ENCODE measurements around the gene MTR.
"Not testable (repeated sequence)": the region's sequence is repeated elsewhere in the genome, so short reads cannot be mapped to it uniquely, and the experiment has no call there.

The MTR gene

DNA sequence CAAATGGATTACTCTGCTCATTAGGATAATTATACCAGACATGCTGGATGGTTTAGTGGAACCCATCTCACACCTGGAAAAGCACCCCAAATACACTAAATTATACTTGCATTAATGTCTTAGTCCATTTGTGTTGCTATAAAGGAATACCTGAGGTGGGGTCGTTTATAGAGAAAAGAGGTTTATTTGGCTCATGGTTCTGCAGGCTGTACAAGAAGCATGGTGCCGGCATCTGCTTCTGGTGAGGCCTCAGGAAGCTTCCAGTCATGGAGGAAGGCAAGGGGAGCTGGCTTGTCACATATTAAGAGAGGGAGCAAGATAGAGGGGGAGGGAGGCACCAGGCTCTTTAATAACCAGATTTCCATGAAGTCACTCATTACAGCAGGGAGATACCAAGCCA lies 113.6 kb downstream of the MTR start:
- DNase-seq: no peak

DNA sequence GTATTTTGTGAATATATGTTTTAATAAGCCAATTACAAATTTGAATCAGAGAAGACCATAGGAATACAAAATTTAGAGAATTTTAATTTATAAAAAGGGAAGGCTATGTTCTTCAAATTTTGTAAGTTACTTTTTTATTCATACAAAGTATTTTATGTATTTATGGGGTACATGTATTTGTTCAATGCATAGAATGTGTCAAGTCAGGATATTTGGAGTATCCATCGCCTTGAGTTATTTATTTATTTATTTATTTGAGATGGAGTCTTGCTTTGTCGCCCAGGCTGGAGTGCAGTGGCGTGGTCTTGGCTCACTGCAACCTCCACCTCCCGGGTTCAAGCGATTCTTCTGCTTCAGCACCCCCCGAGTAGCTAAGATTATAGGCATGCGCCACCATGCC lies 116.0 kb downstream of the MTR start:
- not testable (repeated sequence) for DNase-seq

DNA sequence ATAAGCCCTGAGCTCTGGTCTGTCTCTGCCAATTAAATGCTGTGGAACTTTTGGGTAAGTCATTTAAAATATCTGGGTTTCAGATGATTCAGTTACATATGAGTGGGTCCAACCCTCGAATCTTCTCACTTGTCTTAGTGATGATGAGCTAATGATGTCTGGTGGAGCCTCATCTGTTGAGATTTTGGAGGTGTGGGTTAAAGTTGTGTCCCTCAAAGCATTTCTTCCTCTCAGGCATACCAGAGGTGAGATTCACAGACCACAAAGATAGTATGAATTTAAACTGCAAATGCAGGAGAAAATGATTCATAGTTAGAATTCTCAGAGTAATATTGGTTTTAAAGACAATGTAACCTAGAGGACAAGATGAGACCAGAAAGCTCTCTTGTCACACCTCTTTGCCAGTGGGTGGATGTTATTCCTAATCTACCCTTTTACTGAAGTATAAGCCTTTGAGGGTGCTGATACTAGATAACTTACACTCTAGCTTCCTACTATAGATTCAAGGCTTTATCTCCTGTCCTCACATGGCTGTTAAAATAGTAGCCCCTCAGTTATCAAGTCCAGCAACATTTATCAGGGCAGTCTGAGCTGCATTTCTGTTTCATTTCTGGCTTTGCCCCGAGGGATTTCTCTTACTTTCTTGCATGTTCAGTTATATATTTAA lies 118.4 kb downstream of the MTR start:
- DNase-seq: no peak

DNA sequence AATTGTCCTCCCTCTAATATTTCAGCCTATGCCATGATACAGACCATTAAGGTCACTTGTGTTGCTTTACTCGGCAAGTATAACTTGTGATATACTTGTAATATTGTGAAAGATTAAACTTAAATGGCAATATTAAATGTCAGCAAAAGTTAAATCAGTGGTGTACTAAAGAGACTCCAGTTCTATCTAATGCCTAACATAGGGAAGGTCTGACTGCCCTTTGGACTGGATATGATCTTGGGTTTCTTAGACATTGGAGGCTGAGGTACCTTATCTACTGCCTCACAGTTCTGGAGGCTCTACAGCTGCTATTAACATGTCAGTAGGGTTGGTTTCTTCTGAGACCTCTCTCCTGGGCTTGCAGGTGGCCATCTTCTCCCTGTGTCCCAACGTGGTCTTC lies 119.3 kb downstream of the MTR start:
- DNase-seq: no peak

DNA sequence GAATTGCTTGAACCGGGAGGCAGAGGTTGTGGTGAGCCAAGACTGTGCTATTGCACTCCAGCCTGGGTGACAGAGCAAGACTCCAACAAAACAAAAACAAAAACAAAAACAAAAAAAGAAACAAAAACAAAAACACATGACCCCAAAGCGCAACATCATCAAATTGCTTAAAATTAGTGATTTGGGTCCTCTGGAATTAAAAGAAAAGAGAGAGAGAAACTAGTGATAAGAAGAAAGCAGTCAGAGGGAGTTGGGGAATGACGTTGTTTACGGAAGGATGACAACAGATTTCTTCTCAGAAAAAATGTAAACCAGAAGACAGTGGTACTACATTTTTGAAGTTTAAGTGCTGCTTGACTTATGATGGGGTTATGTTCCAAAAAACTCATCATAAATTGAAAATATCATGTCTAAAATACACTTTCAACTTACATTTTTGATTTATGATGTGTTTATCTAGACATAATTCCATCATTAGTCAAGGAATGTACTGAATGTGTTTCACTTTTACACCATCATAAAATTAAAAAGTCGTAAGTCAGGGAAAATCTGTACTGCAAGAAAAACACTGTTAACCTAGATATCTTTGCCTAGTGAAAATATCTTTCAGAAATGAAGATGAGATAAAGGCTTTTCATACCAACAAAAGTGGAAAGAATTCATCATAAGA lies 121.2 kb downstream of the MTR start:
- no peak for DNase-seq

DNA sequence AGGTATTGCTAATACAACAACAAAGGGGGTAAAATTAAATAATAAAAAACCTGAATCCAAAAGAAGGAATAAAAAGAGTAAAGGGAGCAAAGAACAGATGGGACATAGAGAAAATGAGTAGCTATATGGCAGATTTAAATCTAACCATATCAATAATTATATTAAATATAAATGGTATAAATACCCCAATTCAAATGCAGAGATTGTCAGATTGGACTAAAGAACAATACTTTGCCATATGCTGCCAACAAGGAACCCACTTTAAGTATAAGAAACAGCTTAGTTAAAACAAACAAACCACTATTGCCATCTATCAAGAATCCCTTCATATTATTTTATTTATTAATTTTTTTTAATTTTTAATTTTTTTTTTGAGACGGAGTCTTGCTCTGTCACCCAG lies 122.4 kb downstream of the MTR start:
- DNase-seq: no peak

DNA sequence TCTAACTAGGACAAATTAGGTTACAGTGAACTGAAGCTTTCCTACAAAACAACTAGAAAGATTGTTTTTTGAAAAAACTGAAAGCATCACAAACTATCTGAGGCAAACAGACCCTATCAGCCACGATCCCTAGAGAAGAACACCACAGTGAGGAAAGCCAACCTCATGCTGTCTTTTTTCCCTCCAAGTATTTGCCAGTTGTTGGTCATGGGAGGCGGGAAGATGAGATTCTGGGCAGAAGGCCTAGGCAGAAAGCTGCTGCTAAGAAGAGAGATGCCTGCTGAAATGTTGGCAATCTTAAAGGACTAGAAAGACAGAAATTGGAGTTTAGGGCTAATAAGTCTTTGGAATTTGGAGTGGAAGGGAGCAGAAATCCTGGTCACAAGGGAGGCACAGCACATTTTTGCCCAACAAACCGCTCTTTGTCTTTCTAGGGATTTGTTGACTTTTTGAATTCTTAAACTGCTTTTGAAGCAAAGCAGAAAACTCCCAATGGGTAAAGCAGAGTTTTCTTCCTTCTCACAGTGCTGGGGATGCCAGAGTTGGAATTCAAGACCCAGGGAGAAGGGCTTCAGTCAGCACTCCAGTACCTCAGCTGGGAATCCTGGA lies 125.3 kb downstream of the MTR start:
- DNase-seq: no peak

DNA sequence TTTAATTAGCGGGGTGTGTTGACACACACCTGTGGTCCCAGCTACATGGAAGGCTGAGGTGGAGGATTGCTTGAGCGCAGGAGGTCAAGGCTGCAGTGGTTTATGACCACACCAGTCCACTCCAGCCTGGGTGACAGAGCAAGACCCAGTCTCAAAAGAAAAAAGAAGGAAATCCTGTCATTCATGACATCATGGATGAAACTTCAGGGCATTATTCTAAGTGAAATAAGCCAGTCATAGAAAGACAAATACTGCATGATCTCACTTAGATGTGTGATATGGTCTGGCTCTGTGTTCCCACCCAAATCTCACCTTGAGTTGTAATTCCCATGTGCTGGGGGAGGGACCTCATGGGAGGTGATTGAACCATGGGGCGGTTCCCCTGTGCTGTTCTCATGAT lies 126.5 kb downstream of the MTR start:
- no peak for DNase-seq

DNA sequence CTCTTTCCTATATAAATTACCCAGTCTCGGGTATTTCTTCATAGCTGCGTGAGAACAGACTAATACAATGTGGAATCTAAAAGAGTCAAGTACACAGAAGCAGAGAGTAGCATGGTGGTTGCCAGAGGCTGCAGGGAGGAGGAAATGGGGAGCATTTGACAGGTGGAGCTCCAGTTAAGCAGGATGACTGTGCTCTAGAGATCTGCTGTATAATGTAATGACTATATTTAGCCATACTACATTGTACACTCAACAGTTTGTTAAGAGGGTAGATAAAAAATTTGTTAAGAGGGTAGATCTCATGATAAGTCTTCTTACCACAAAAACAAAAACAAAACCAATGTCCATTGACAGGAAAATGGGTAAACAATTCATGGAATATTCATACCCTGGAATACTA lies 127.1 kb downstream of the MTR start:
- no peak for DNase-seq

DNA sequence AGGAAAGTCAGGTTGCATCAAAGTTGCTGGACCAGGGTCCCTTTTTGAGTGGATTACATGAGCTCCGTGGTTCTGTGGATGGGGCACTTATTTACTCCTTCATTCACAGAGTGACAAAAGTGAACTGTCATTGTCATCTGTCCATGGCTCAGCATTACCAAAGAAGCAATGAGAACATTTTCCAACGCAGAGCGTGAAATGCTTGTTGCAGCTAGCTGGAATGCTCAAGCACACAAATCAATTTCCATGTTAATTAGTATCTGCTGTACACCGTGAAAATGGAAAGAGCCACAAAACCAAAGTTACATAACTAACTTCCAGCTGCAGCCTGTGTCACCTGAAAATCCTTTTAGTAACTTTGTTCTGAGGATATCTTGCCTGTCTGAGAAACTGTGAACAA lies 130.3 kb downstream of the MTR start:
- DNase-seq: no peak

DNA sequence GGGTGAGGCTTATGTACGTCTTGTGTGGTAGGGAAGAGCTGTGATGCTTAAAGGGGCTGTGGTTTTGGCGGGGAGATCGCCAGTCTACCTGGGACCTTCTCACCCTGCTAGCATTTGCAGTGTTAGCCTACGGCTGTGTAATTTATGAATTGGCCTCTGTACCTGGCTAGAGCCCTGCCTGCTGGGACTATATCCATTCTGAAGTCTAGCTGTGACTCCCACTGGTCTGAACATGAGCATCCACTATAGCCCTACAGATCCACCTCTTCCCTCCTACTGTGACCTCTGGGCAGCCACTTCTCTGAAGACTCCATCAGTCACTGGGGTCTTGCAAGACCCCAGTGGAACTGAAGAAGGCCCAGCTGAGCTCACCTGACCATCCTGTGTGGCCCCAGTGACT lies 135.4 kb downstream of the MTR start:
- DNase-seq: no peak

DNA sequence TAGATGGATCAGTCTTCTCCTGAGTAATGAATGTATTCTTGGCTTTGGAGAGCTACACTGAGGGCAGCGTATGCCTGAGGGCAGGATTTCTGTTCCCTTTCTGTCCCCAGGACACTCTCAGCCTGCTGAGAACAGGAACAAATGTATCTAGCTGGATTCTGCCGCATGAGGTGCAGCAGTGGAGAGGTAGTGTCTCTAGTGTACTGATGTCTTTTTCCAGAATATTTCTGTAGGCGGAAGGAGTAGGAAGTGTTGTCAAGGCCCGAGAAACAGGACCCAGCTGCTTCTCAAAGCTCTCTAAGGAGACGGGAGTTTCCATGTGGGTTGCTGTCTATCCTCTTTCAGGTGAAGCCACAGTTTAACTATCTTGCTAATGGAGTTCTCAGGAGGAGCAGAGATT lies 143.7 kb downstream of the MTR start:
- no peak for DNase-seq

DNA sequence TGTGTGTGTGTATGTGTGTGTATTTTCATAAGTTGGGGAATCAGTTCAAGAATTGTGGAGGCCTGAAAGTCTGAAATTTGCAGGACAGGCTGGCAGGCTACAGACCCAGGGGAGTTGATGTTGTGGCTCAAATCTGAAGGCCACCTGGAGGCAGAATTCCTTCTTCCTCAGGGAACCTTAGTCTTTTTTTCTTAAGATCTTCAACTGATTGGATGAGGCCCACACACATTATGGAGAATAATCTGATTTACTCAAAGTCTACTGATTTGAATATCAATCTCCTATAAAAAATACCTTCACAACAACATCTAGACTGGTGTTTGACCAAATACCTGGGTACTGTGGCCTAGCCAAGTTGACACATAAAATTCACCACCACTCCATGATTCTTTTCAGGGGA lies 147.3 kb downstream of the MTR start:
- DNase-seq: no peak

DNA sequence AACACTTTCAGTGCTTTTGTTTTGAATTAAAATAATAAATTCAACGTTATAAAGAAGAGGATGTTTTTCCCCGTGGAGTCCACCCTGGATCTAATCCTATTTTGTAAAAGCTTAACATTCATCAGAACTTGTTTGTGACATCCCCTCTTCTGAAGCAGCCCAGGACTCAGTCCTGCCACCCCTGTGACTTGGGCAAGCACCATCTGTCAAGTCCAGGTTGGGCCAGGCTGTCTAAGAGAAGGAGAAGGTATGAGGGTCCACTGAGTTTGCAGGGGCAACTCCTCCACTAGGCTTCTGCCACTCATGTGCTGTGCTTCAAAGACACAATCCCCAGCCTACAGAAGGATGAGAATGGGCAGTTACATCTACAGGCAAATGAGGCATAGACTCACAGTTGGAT lies 149.5 kb downstream of the MTR start:
- DNase-seq: no peak

DNA sequence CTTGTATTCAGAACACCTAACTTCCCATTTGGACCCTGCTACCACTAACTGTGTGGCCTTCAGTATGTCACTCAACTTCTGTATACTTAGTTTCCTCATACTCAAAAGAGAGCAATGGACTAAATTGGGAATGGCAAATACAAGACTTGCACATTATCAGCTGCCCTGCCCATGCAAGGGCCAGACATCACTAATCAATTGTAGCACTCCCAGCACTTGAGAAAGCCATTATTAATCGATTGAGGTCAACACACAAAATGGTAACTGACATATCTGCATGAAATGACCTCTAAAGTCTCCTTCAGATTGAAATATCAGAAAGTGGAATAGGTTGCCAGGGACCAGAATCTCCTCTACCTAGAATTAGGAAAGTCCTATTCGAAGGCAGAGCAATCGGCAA lies 149.9 kb downstream of the MTR start:
- DNase-seq: no peak

DNA sequence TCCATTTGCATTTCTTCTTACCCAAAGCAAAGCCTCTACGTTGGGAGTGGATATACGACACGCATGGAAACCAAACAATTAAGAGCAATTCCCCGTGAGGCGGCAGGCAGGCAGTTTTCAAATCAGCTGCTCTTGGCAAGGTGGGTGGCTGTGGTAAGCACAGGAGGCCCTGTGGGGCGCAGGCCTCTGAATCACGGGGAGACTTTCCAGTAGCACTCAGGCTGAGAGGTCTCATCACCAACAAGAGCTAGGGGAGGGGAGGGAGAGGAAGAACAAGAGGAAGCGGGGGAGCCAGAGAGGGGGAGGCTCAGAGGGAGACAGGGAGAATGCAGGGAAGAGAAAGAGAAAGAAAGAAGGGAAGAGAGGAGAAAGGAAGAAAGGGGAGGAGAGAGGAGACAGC lies 152.7 kb downstream of the MTR start:
- DNase-seq: no peak

DNA sequence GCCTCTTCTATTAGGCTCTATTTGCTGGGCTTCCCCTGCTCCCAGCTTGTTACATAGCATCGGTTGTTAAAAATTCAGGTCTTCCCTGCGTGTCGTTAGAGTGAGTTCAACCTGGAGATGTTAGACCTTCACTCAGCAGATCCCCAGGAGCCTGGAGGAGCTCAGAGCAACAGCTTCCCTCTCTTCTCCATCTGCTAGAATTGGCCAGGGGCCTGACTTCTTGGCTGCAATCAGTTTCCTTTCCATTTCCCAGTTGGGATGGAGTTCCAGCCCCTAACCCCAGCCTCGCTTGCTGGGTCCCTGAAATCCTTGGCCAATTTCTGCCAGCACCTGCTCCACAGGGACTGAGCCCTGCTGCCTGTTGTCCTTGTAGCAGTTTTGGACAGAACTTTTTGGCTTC lies 153.3 kb downstream of the MTR start:
- DNase-seq: no peak

DNA sequence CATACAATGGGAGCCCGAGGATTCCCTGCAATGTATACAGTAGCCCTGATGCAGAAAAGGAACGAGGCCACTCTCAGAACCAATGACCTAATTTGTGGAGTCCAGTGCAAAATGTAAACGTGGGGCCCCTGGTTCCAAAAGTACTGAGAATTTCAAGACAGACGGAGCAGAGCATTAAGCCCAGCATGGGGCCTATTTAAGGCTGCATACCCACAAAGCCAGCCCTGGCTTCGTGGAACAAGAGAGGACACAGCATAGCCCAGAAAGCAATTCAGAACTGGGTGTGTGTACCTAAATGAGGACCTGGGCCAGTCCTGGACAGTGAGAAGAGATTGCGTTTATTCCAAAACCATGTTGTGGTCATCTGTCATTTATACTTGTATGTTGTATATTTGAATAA lies 153.9 kb downstream of the MTR start:
- no peak for DNase-seq

DNA sequence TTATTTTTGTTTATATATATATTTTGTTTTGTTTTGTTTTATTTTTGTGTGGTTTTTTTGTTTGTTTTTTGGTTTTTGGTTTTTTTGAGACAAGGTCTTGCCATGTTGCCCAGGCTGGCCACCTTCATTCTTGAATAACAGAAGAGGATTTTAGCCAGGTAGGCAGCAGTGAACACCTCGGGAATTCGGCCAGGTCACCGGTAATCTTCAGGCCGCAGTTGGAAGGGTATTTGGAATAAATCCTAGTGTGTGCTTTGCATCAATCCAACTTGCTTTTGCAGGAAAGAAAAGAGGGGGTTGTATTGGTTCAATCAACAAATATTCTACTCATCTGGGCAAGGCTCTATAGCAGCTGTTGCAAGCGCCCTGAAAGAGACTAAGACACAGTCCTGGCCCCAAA lies 155.3 kb downstream of the MTR start:
- no peak for DNase-seq

DNA sequence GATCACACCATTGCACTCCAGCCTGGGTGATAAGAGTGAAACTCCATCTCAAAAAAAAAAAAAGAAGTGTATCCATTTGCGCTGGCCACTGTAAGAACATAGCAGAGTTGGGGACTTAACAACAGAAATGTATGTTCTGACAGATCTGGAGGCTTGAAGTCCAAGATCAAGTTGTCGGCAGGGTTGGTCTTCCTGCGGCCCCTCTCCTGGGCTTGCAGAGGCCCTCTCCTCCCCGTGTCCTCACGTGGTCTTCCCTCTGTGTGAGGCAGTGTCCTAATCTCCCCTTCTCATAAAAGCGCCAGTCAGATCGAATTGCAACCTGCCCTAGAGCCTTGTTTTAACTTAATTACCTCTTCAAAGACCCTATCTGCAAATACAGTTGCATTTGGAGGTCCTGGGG lies 156.6 kb downstream of the MTR start:
- DNase-seq: no peak

DNA sequence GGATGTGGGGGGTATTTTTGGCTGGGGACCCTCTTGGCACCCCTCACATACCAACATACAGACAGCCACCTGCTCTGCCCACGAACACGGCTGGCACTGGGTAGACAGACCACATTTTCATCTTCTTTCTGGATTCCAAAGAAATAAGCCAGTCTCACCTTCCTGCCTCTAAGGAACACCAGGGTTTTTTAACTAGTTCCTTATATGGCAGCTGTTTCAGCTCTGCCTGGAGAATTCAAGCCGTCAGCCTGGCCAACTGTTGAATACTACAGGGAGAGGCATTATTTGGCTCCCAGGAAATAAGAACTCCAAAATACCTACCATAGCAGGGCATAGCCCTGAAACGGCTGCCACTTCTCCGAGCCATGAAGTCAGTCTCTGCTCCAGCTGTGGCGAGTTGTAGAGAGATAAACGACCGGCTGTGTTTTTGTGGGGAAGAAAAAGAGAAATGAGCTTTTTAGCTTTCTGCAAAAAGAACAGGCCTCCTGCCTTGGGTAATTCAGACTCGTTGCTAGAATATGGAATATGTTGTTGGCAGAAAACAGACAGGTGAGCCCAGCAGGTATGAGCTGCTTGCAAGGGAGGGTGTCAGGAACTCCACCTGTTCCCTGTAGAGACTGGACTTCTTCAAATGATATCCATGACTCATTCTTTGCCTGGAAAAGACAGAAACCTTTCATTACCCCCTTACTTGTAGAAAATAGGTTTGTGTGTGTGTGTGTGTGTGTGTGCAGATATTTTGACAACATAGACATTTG lies 157.3 kb downstream of the MTR start:
- DNase-seq: no peak

DNA sequence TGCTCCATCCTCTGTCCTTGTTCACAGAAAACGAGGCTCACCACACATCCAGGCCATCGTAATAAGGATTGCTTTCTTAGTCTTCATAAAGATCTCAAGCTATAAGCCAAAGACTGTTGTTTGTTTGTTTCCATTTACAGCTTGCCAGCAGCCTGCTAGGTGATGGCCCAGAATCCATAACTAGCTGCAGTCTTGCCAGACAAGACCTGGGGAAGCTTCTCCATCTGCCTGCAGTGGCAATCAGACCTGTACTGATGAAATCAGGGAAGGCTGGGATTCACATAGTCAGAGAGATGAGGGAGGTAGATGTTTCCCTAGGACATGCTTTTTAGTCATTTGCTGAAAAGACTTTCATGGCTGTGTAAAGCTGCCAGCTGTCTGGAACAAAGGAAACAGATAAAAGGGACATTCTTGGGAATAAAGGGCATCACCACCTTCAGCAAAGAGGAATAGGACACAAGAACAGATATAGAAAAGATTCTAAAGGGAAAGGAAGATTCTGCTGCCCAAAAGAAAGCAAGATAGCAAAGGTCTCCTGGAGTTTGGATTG lies 158.1 kb downstream of the MTR start:
- DNase-seq: no peak

All from NCI-H774 (cell line).